GM12873 (cell line): ENCODE data around the gene RCE1.

Source experiments
- CTCF ChIP-seq: IDR thresholded peaks from 2 replicates; pipeline ENCODE4 v1.5.1; 2012; ENCODE audit warnings: low read depth, mild to moderate bottlenecking, moderate library complexity, low read length, control low read depth; ENCODE audit not compliant: insufficient read depth; ENCODE audit errors: missing control alignments

Gene RCE1

DNA sequence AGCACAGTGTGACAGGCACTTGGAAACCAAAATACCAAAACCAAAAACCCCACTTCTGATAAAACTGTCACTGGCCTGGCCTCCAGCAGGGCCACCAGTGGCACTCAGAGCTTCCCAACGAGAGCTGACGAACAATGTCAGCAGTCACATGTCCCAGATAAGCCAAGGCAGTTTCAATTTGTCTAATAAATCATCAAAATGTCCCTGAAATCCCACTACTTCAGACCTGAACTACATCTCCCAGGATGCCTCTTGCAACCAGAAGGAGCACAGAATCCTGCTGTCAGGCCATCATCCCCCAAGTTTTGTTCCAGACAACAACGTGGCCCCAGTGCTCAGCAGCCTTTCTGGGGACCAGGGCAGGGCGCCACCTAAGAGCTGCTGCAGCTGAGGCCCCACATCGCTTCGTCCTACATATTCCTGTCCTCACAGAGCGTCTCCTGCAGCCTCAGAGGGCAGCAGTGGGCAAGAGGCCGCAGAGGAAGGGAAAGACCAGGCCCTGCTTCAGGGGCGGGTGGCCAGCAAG, 38.7 kb downstream of the RCE1 start:
- TF ChIP-seq CTCF = no peak

GRCh38 chr11:66882561-66883015, 39.3 kb downstream of the RCE1 start:
- TF ChIP-seq CTCF = no peak

DNA sequence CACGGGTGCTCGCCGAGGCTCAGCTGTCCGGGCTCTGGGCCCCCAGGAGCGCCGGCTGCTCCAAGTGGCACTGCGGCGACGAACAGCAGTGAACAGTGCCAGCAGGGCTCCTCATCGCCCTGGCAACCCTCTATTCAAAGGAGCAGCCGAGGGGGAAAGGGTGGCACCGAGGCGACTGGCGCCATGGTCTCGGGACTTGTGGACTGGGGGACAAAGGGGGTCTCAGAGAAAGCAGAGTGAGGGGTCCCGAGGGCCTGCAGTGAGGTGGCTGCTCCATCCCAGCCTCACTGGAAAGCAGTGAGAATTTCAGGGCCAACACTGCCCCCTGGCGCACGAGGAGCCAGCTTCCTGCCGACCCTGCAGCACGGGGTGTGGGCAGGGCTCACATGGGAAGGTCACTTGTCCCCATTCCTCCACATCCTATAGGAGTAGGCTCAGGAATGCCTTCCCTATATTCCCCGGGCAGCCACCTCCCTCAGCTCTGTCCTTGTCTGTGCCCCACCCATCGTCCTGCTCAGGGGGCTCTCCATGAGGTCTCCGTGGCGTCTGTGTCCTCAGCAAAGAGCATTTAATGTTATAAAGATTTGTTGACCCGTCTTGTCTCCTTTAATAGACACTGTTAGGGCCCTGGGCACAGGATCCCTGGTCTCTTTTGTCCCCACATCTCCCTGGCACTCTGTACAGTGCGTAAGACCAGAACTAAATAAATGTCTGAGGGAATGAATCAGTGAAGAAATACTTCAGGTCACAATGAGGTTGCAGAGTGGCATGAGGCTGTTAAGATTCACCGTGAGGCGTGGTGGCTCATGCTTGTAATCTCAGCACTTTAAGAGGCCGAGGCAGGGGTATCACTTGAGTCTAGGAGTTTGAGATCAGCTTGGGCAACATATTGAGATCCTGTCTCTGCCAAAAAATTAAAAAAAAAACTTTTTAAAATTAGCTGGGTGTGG, 40.0 kb downstream of the RCE1 start:
- peak; percentile 89 for TF ChIP-seq CTCF

GRCh38 chr11:66884443-66884842, 41.2 kb downstream of the RCE1 start:
- no peak for TF ChIP-seq CTCF

- no peak for TF ChIP-seq CTCF
These were observed 42.2 kb downstream of the RCE1 start for GRCh38 chr11:66885469-66885868.

DNA sequence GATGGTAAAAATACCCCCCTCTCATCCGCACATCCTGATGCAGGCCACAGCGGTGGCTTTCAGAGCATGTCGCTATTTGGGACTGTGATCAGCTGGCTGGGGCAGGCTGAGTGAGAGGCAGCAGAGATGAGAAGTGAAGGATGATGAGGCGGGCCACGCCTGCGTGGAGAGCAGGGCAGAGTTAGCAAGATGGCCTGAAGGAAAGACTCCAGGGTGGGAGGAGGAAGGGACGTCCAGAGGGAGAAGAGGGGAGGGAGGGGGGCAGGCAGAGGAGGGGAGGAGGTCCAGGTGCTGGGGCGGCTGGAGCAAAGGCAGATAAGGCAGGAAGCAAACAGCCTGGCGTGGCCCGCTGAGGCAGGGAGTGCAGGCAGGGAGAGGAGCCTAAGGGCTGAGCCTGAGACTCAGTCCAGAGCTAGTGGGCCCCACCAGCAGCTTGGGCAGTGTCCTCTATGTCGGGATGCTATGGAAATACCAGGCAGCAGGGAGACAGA, 42.8 kb downstream of the RCE1 start:
- no peak for TF ChIP-seq CTCF

GRCh38 chr11:66886671-66887221, 43.5 kb downstream of the RCE1 start:
- TF ChIP-seq CTCF = no peak
